Astrocyte (in vitro differentiated cells and primary cell): ENCODE data around the gene WDR41. TPM values are rescaled to one million over a fixed set of nuclear protein-coding genes. Genes with fewer than 3 reads are reported as not detected.

ENCODE experiments used
- DNase-seq: peaks from one replicate; pipeline ENCODE4 v3.0.0-alpha.2; 2010; ENCODE audit warnings: low read depth
- FAIRE-seq: peaks from 2 replicates; lab custom pipeline; 2011; peaks lifted over from hg19 to GRCh38; lab: Jason Lieb, UNC
- H2AFZ ChIP-seq: 2 replicates; pipeline ENCODE4 v1.6.0; 2012; ENCODE audit warnings: low read depth, low read length, inconsistent platforms
- H3K27ac ChIP-seq: 2 replicates; pipeline ENCODE4 v1.5.1; 2011; ENCODE audit warnings: low read depth, low read length, inconsistent platforms
- H3K27me3 ChIP-seq: 2 replicates; pipeline ENCODE4 v1.6.0; 2011; ENCODE audit warnings: low read length, inconsistent platforms; ENCODE audit not compliant: insufficient read depth
- H3K36me3 ChIP-seq: 2 replicates; pipeline ENCODE4 v1.5.1; 2011; ENCODE audit warnings: low read length, inconsistent platforms; ENCODE audit not compliant: insufficient read depth
- H3K4me1 ChIP-seq: 2 replicates; pipeline ENCODE4 v1.5.1; 2011; ENCODE audit warnings: low read length, inconsistent platforms; ENCODE audit not compliant: insufficient read depth
- H3K4me2 ChIP-seq: 2 replicates; pipeline ENCODE4 v1.6.0; 2012; ENCODE audit warnings: low read length, inconsistent platforms
- H3K4me3 ChIP-seq: 2 replicates; pipeline ENCODE4 v1.5.1; 2011; ENCODE audit warnings: low read depth, mild to moderate bottlenecking, low read length, inconsistent platforms; ENCODE audit not compliant: insufficient read depth
- H3K79me2 ChIP-seq: 2 replicates; pipeline ENCODE4 v1.6.0; 2012; ENCODE audit warnings: mild to moderate bottlenecking, low read length, inconsistent platforms; ENCODE audit not compliant: insufficient read depth
- H3K9ac ChIP-seq: 2 replicates; pipeline ENCODE4 v1.6.0; 2012; ENCODE audit warnings: mild to moderate bottlenecking, low read length, inconsistent platforms
- H3K9me3 ChIP-seq: 2 replicates; pipeline ENCODE4 v1.5.1; 2012; ENCODE audit warnings: low read depth, mild to moderate bottlenecking, low read length, inconsistent platforms; ENCODE audit not compliant: insufficient read depth
- H4K20me1 ChIP-seq: 2 replicates; pipeline ENCODE4 v1.6.0; 2012; ENCODE audit warnings: low read length, inconsistent platforms; ENCODE audit not compliant: insufficient read depth
- H3K27ac Mint-ChIP-seq: one replicate; pipeline ENCODE4 v1.8.0; 2021; ENCODE audit warnings: mild to moderate bottlenecking, mixed read lengths; ENCODE audit not compliant: unreplicated experiment
- H3K27me3 Mint-ChIP-seq: one replicate; pipeline ENCODE4 v1.8.0; 2021; ENCODE audit warnings: low read depth, mixed read lengths; ENCODE audit not compliant: unreplicated experiment
- H3K36me3 Mint-ChIP-seq: one replicate; pipeline ENCODE4 v1.8.0; 2021; ENCODE audit warnings: low read depth, mixed read lengths; ENCODE audit not compliant: unreplicated experiment
- H3K4me1 Mint-ChIP-seq: one replicate; pipeline ENCODE4 v1.8.0; 2021; ENCODE audit warnings: low read depth, mixed read lengths; ENCODE audit not compliant: unreplicated experiment
- H3K4me3 Mint-ChIP-seq: one replicate; pipeline ENCODE4 v1.8.0; 2021; ENCODE audit warnings: mild to moderate bottlenecking, moderate library complexity, mixed read lengths; ENCODE audit not compliant: unreplicated experiment
- H3K9me3 Mint-ChIP-seq: one replicate; pipeline ENCODE4 v1.8.0; 2021; ENCODE audit warnings: mild to moderate bottlenecking, mixed read lengths; ENCODE audit not compliant: unreplicated experiment
- EZH2 ChIP-seq: IDR thresholded peaks from 2 replicates; pipeline ENCODE4 v1.6.1; 2012; ENCODE audit warnings: mild to moderate bottlenecking, low read length, inconsistent platforms; ENCODE audit not compliant: insufficient read depth
- total RNA-seq: library from RNA; stranded (reverse); gene quantifications from 2 replicates; pipeline ENCODE4 v1.2.1, GENCODE V29; 2021
- TF ChIP-seq, protein P1 (sequence below): IDR thresholded peaks from 2 replicates; pipeline ENCODE4 v1.5.1; 2011; ENCODE audit warnings: low read depth, mild to moderate bottlenecking, inconsistent platforms, low read length, moderate library complexity; ENCODE audit not compliant: insufficient read depth

WDR41 gene
- total RNA-seq, 1 donor from 2014 or later = 115 TPM

DNA sequence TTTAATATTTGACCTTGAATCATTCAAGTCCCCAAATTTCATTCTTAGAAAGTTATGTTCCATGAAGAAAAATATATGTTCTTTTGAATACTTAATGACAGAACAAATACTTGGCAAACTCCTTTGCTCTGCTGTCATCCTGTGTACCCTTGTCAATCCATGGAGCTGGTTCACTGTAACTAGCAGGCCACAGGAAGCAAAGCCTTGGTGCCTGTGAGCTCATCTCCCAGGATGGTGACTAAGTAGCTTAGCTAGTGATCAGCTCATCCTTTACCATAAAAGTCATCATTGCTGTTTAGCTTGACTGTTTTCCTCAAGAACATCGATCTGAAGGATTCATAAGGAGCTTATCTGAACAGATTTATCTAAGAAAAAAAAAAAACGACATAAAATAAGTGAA lies 65.4 kb downstream of the WDR41 start:
- H3K27ac ChIP-seq = peak overlapping the region; percentile 18
- H2AFZ ChIP-seq = no peak overlapping the region
- H3K9me3 ChIP-seq = no peaks in the 10 kb centered on the region
- H3K79me2 ChIP-seq = no peaks in the 10 kb centered on the region
- peaks cover 3% of the 10 kb centered on the region for H3K9me3 Mint-ChIP-seq
- peaks cover 16% of the 10 kb centered on the region for H3K36me3 Mint-ChIP-seq
- H3K4me3 ChIP-seq = no peak overlapping the region
- H3K9ac ChIP-seq = no peak overlapping the region
- no peak overlapping the region for H3K4me3 Mint-ChIP-seq
- FAIRE-seq (peak; percentile 90), DNase-seq (peak; percentile 35)
- no peaks in the 10 kb centered on the region for H3K27me3 ChIP-seq
- H3K4me1 Mint-ChIP-seq = peaks cover 13% of the 10 kb centered on the region
- no peak for TF ChIP-seq EZH2
- TF ChIP-seq, protein P1, sequence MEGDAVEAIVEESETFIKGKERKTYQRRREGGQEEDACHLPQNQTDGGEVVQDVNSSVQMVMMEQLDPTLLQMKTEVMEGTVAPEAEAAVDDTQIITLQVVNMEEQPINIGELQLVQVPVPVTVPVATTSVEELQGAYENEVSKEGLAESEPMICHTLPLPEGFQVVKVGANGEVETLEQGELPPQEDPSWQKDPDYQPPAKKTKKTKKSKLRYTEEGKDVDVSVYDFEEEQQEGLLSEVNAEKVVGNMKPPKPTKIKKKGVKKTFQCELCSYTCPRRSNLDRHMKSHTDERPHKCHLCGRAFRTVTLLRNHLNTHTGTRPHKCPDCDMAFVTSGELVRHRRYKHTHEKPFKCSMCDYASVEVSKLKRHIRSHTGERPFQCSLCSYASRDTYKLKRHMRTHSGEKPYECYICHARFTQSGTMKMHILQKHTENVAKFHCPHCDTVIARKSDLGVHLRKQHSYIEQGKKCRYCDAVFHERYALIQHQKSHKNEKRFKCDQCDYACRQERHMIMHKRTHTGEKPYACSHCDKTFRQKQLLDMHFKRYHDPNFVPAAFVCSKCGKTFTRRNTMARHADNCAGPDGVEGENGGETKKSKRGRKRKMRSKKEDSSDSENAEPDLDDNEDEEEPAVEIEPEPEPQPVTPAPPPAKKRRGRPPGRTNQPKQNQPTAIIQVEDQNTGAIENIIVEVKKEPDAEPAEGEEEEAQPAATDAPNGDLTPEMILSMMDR = no peak
- peaks cover 7% of the 10 kb centered on the region for H3K36me3 ChIP-seq
- H4K20me1 ChIP-seq = no peaks in the 10 kb centered on the region
- H3K4me1 ChIP-seq = peaks cover 22% of the 10 kb centered on the region
- H3K27ac Mint-ChIP-seq = peak overlapping the region; percentile 91
- H3K27me3 Mint-ChIP-seq = no peaks in the 10 kb centered on the region
- H3K4me2 ChIP-seq = peak overlapping the region; percentile 42

DNA sequence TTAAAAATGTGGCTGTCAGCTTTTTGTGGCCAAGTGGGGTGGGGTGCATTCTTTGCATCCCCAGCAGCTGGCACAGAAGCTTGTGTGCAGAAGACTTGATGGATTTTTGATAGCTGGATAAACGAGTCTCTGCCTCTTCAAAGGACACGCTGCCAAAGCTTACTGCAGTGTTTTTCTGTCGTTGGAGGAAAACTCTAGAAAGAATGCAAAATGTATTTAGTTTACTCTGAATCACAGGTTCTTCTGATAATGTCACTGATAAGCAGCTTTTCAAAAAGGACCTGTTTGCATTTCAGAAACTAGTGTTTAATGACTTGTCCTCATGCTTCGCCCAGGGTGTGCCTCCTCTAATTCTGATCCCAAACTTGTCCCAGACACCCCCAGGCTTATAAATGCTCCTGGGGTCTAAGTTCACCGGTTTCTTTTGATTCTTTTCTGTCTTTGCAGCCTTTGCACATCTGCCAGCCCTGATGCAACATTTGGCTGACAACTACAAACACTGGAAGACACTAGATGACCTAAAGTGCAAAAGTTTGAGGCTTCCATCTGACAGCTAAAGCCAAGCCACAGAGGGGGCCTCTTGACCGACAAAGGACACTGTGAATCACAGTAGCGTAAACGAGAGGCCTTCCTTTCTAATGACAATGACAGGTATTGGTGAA lies 66.0 kb downstream of the WDR41 start:
- no peak overlapping the region for H3K4me3 Mint-ChIP-seq
- H3K27ac Mint-ChIP-seq = peak overlapping the region; percentile 91
- Histone ChIP-seq H3K9me3 (no peaks in the 10 kb centered on the region), H3K27me3 (no peaks in the 10 kb centered on the region), H2AFZ (no peak overlapping the region), H4K20me1 (no peaks in the 10 kb centered on the region), H3K4me3 (no peak overlapping the region), H3K36me3 (peaks cover 7% of the 10 kb centered on the region), H3K9ac (no peak overlapping the region), H3K4me2 (peak overlapping the region; percentile 42), H3K79me2 (no peaks in the 10 kb centered on the region), H3K4me1 (peaks cover 19% of the 10 kb centered on the region), H3K27ac (no peak overlapping the region)
- DNase-seq (no peak), FAIRE-seq (no peak)
- peaks cover 3% of the 10 kb centered on the region for H3K9me3 Mint-ChIP-seq
- H3K36me3 Mint-ChIP-seq = peaks cover 11% of the 10 kb centered on the region
- H3K4me1 Mint-ChIP-seq = peaks cover 13% of the 10 kb centered on the region
- H3K27me3 Mint-ChIP-seq = no peaks in the 10 kb centered on the region
- TF ChIP-seq, protein P1 = no peak
- TF ChIP-seq EZH2 = no peak

DNA sequence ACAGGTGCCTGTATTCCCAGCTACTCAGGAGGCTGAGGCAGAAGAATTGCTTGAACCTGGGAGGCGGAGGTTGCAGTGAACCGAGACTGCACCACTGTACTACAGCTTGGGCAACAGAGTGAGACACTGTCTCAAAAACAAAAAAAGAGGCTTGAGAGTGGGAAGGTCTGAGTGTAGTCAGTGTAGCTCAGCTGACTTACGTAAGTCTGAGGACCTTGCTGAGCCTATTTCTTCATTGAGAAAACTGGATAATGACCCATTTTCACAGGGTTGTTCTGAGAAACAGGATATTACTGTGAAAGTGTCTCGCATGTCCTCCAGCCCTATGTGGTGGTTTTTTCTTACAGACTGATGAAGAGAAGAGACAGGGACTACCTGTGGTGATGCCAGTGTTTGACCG lies 66.7 kb downstream of the WDR41 start:
- no peak for FAIRE-seq
- Histone ChIP-seq H3K9me3 (no peaks in the 10 kb centered on the region), H3K27me3 (no peaks in the 10 kb centered on the region), H3K4me3 (no peak overlapping the region), H4K20me1 (no peaks in the 10 kb centered on the region), H3K9ac (no peak overlapping the region), H3K4me1 (peaks cover 19% of the 10 kb centered on the region), H3K36me3 (peaks cover 6% of the 10 kb centered on the region), H3K79me2 (no peaks in the 10 kb centered on the region), H2AFZ (no peak overlapping the region), H3K27ac (no peak overlapping the region), H3K4me2 (no peak overlapping the region)
- Mint-ChIP-seq H3K4me1 (peaks cover 13% of the 10 kb centered on the region), H3K9me3 (peaks cover 3% of the 10 kb centered on the region), H3K27me3 (no peaks in the 10 kb centered on the region), H3K27ac (no peak overlapping the region), H3K36me3 (peaks cover 9% of the 10 kb centered on the region), H3K4me3 (no peak overlapping the region)
- TF ChIP-seq, protein P1 = no peak
- no peak for TF ChIP-seq EZH2
- DNase-seq = no peak
